Neural cell (in vitro differentiated cells): ENCODE measurements around the gene MASP2. TPM values are rescaled to one million over a fixed set of nuclear protein-coding genes. Genes with fewer than 3 reads are reported as not detected.

ENCODE experiments used
- polyA plus RNA-seq: library from polyadenylated mRNA; depleted of rRNA; stranded (reverse); fragments of >200 nt; gene quantifications from 2 replicates; pipeline ENCODE4 v1.2.3, GENCODE V29; 2014

MASP2 gene
- polyA plus RNA-seq, 1 donor from 2014 or later, result not detected

Other genes with a start within 250 kb of the MASP2 start
- 129 and 157 TPM in 2 replicates for gene TARDBP, start 34.6 kb downstream of the MASP2 start, polyA plus RNA-seq
- 22.9 and 23.2 TPM in 2 replicates for gene SRM, start 12.8 kb upstream of the MASP2 start, polyA plus RNA-seq
- gene EXOSC10, start 52.6 kb upstream of the MASP2 start, polyA plus RNA-seq, result 112 and 115 TPM in 2 replicates
- 0.12 TPM in 1 of 2 replicates, not detected in the other for gene ANGPTL7, start 142.1 kb upstream of the MASP2 start, polyA plus RNA-seq
- gene MTOR, start 215.3 kb upstream of the MASP2 start, polyA plus RNA-seq, result 41.2 and 44.9 TPM in 2 replicates
- gene UBIAD1, start 226.0 kb upstream of the MASP2 start, polyA plus RNA-seq, result 10.5 and 14.5 TPM in 2 replicates